IMR-90 (cell line): ENCODE data around the gene SPOCK3. TPM values are rescaled to one million over a fixed set of nuclear protein-coding genes. Genes with fewer than 3 reads are reported as not detected.

Source experiments
- ATAC-seq: fragments of 200-7000 bp; cut with Tn5 transposase; 2 replicates; pipeline ENCODE4 v1.9.1; 2020; ENCODE audit warnings: low read depth, mild to moderate bottlenecking, moderate library complexity
- BruUV-seq: library from RNA; stranded (reverse); fragments of 400-500 nt; replicated peaks from 2 replicates; lab custom pipeline; 2021; lab: Mats Ljungman, UMichigan
- CTCF ChIA-PET: fragments of 300-600 bp; formaldehyde crosslinking; extraction: SDS; loops from one replicate; lab custom pipeline; 2021; ENCODE audit warnings: antibody characterized with exemption; lab: Yijun Ruan, JAX
- POLR2A ChIA-PET: fragments of 300-600 bp; sonication (Branson Sonifier 250); formaldehyde crosslinking; loops from one replicate; lab custom pipeline; 2022; ENCODE audit warnings: antibody characterized with exemption; ENCODE audit not compliant: unreplicated experiment; lab: Charles Lee
- DNase-seq: peaks from one replicate; pipeline ENCODE4 v3.0.0; 2013
- H2AFZ ChIP-seq: replicated peaks from 2 replicates; pipeline ENCODE3; 2013; ENCODE audit warnings: low read length, mild to moderate bottlenecking; ENCODE audit not compliant: poor library complexity
- H2AK5ac ChIP-seq: 2 replicates; pipeline ENCODE4 v1.6.1; 2013; ENCODE audit warnings: low read depth, low read length, inconsistent platforms
- H2AK9ac ChIP-seq: replicated peaks from 2 replicates; pipeline ENCODE3; 2013; ENCODE audit warnings: mild to moderate bottlenecking, low read depth, low read length, moderate library complexity; ENCODE audit not compliant: poor library complexity
- H2BK120ac ChIP-seq: 2 replicates; pipeline ENCODE4 v1.6.1; 2013; ENCODE audit warnings: low read depth, low read length, inconsistent platforms
- H2BK15ac ChIP-seq: 3 replicates; pipeline ENCODE4 v1.6.1; 2013; ENCODE audit warnings: low read depth, low read length, inconsistent platforms
- H2BK20ac ChIP-seq: 2 replicates; pipeline ENCODE4 v1.6.1; 2013; ENCODE audit warnings: low read depth, mild to moderate bottlenecking, inconsistent platforms, low read length, moderate library complexity
- H2BK5ac ChIP-seq: 2 replicates; pipeline ENCODE4 v1.6.1; 2013; ENCODE audit warnings: mild to moderate bottlenecking, low read depth, low read length, inconsistent platforms; ENCODE audit not compliant: poor library complexity, severe bottlenecking
- H3K14ac ChIP-seq: replicated peaks from 2 replicates; pipeline ENCODE4 v1.6.1; 2013; ENCODE audit warnings: low read depth, low read length, inconsistent platforms
- H3K18ac ChIP-seq: 2 replicates; pipeline ENCODE4 v1.6.1; 2013; ENCODE audit warnings: low read depth, low read length, control low read depth
- H3K23ac ChIP-seq: 2 replicates; pipeline ENCODE4 v1.6.1; 2013; ENCODE audit warnings: low read depth, low read length, inconsistent platforms
- H3K27ac ChIP-seq: 2 replicates; pipeline ENCODE4 v1.5.1; 2013; ENCODE audit warnings: mild to moderate bottlenecking, control low read depth, low read length; ENCODE audit not compliant: insufficient read depth
- H3K27me3 ChIP-seq: 2 replicates; pipeline ENCODE4 v1.6.1; 2013; ENCODE audit warnings: low read length; ENCODE audit not compliant: control insufficient read depth, insufficient read depth
- H3K36me3 ChIP-seq: 2 replicates; pipeline ENCODE4 v1.6.1; 2013; ENCODE audit warnings: low read length, mixed read lengths; ENCODE audit not compliant: control insufficient read depth, insufficient read depth
- H3K4ac ChIP-seq: 2 replicates; pipeline ENCODE4 v1.6.1; 2013; ENCODE audit warnings: low read depth, low read length, inconsistent platforms
- H3K4me1 ChIP-seq: 2 replicates; pipeline ENCODE4 v1.6.1; 2013; ENCODE audit warnings: low read length, mixed read lengths; ENCODE audit not compliant: control insufficient read depth, insufficient read depth
- H3K4me2 ChIP-seq: 2 replicates; pipeline ENCODE4 v1.6.1; 2013; ENCODE audit warnings: low read depth, mild to moderate bottlenecking, control low read depth, low read length, moderate library complexity
- H3K4me3 ChIP-seq: 2 replicates; pipeline ENCODE4 v1.5.1; 2013; ENCODE audit warnings: low read depth, mild to moderate bottlenecking, control low read depth, low read length, moderate library complexity; ENCODE audit not compliant: insufficient read depth
- H3K56ac ChIP-seq: 2 replicates; pipeline ENCODE4 v1.6.1; 2013; ENCODE audit warnings: low read length, inconsistent platforms; ENCODE audit not compliant: insufficient read depth; ENCODE audit errors: extremely low read depth
- H3K79me1 ChIP-seq, 2 experiments: 2 replicates each; pipeline ENCODE4 v1.6.1; 2013; ENCODE audit warnings: low read length in 2 of 2, inconsistent platforms in 1 of 2, low read depth in 1 of 2
- H3K9ac ChIP-seq: 2 replicates; pipeline ENCODE4 v1.6.1; 2013; ENCODE audit warnings: low read depth, low read length, control low read depth
- H3K9me1 ChIP-seq: 2 replicates; pipeline ENCODE4 v1.6.1; 2013; ENCODE audit warnings: low read length, inconsistent platforms; ENCODE audit not compliant: insufficient read depth
- H3K9me3 ChIP-seq: 2 replicates; pipeline ENCODE4 v1.6.1; 2013; ENCODE audit warnings: low read length; ENCODE audit not compliant: control insufficient read depth, insufficient read depth
- H4K20me1 ChIP-seq: 2 replicates; pipeline ENCODE4 v1.6.1; 2013; ENCODE audit warnings: low read length, inconsistent platforms; ENCODE audit not compliant: insufficient read depth
- H4K5ac ChIP-seq: 2 replicates; pipeline ENCODE4 v1.6.1; 2013; ENCODE audit warnings: mild to moderate bottlenecking, low read depth, low read length, control low read depth
- H4K8ac ChIP-seq, 2 experiments: 2 replicates each; pipeline ENCODE4 v1.6.1; 2013; ENCODE audit warnings: low read depth in 2 of 2, low read length in 2 of 2, control low read depth in 1 of 2, inconsistent platforms in 1 of 2
- H4K91ac ChIP-seq: 2 replicates; pipeline ENCODE4 v1.6.1; 2013; ENCODE audit warnings: low read depth, low read length, inconsistent platforms; ENCODE audit not compliant: insufficient read depth
- BHLHE40 ChIP-seq: fragments of 150-350 bp; IDR thresholded peaks from 2 replicates; pipeline ENCODE4 v1.6.1; 2016; ENCODE audit warnings: mild to moderate bottlenecking, low read depth, low read length
- CEBPB ChIP-seq: IDR thresholded peaks from 2 replicates; pipeline ENCODE4 v1.6.1; 2012; ENCODE audit warnings: low read depth, low read length, improper control_type of control experiment
- CHD1 ChIP-seq: IDR thresholded peaks from 2 replicates; pipeline ENCODE4 v1.6.1; 2012; ENCODE audit warnings: low read depth, low read length, improper control_type of control experiment
- ELK1 ChIP-seq: fragments of 150-350 bp; IDR thresholded peaks from 2 replicates; pipeline ENCODE4 v1.6.1; 2016; ENCODE audit warnings: low read depth, mild to moderate bottlenecking, low read length, moderate library complexity, borderline replicate concordance
- FOS ChIP-seq: fragments of 150-350 bp; IDR thresholded peaks from 2 replicates; pipeline ENCODE4 v1.6.1; 2016; ENCODE audit warnings: low read depth, low read length
- MAFK ChIP-seq: IDR thresholded peaks from 2 replicates; pipeline ENCODE4 v1.6.1; 2012; ENCODE audit warnings: low read depth, low read length, improper control_type of control experiment
- MAZ ChIP-seq: IDR thresholded peaks from 2 replicates; pipeline ENCODE4 v1.6.1; 2012; ENCODE audit warnings: low read depth, mild to moderate bottlenecking, low read length, improper control_type of control experiment, moderate library complexity, borderline replicate concordance
- MXI1 ChIP-seq: IDR thresholded peaks from 2 replicates; pipeline ENCODE4 v1.6.1; 2012; ENCODE audit warnings: low read depth, mild to moderate bottlenecking, low read length, moderate library complexity, borderline replicate concordance
- NFE2L2 ChIP-seq: fragments of 150-350 bp; IDR thresholded peaks from 2 replicates; pipeline ENCODE4 v1.6.1; 2016; ENCODE audit warnings: low read depth, mild to moderate bottlenecking, low read length
- POLR2A ChIP-seq: IDR thresholded peaks from 2 replicates; pipeline ENCODE4 v1.6.1; 2012; ENCODE audit warnings: mild to moderate bottlenecking, low read depth, low read length
- RAD21 ChIP-seq: IDR thresholded peaks from 2 replicates; pipeline ENCODE4 v1.6.1; 2012; ENCODE audit warnings: low read length, improper control_type of control experiment
- RCOR1 ChIP-seq: IDR thresholded peaks from 2 replicates; pipeline ENCODE4 v1.6.1; 2012; ENCODE audit warnings: mild to moderate bottlenecking, low read length, improper control_type of control experiment; ENCODE audit not compliant: insufficient replicate concordance
- RFX5 ChIP-seq: IDR thresholded peaks from 2 replicates; pipeline ENCODE4 v1.8.0; 2012; ENCODE audit warnings: low read depth, mild to moderate bottlenecking, low read length, moderate library complexity
- SMC3 ChIP-seq: fragments of 150-350 bp; IDR thresholded peaks from 2 replicates; pipeline ENCODE4 v1.6.1; 2016; ENCODE audit warnings: low read depth, mild to moderate bottlenecking, antibody characterized with exemption, low read length, moderate library complexity
- dilution Hi-C: fragments of 300-500 bp; cut with HindIII; formaldehyde crosslinking; loops from one replicate; pipeline ENCODE4 v1.14.3; 2018; ENCODE audit warnings: low sequenced_read_pairs; ENCODE audit not compliant: unreplicated experiment
- in situ Hi-C: fragments of 300-500 bp; cut with MboI; formaldehyde crosslinking; loops from 3 replicates; pipeline ENCODE4 v1.14.3; 2019; ENCODE audit warnings: low sequenced_read_pairs, inconsistent platforms, mixed read lengths
- intact Hi-C: fragments of 100-400 bp; cut with micrococcal nuclease; formaldehyde crosslinking; loops from 2 replicates; pipeline ENCODE4 v1.10.0; 2022
- polyA plus RNA-seq, 3 experiments: library from polyadenylated mRNA; depleted of rRNA; stranded (reverse); fragments of >200 nt; gene quantifications; 2 replicates each; pipeline ENCODE4 v1.2.3, GENCODE V29; 2012; ENCODE audit warnings: low replicate concordance in 1 of 3
- total RNA-seq: library from RNA; depleted of rRNA; stranded (reverse); fragments of >200 nt; gene quantifications from 2 replicates; pipeline ENCODE4 v1.2.3, GENCODE V29; 2012
- TF ChIP-seq, protein P1 (sequence below): fragments of 150-350 bp; IDR thresholded peaks from 2 replicates; pipeline ENCODE4 v1.6.1; 2017; ENCODE audit warnings: mild to moderate bottlenecking, antibody characterized with exemption, low read length, low read depth
- TF ChIP-seq, protein P2 (sequence below): conservative IDR thresholded peaks from 2 replicates; pipeline ENCODE4 v1.5.1; 2012; ENCODE audit warnings: mild to moderate bottlenecking, low read depth, low read length, improper control_type of control experiment

SPOCK3 gene
- total and polyA plus RNA-seq, 2 of the 4 experiments (the other 2 are of a cell fraction): not detected

DNA sequence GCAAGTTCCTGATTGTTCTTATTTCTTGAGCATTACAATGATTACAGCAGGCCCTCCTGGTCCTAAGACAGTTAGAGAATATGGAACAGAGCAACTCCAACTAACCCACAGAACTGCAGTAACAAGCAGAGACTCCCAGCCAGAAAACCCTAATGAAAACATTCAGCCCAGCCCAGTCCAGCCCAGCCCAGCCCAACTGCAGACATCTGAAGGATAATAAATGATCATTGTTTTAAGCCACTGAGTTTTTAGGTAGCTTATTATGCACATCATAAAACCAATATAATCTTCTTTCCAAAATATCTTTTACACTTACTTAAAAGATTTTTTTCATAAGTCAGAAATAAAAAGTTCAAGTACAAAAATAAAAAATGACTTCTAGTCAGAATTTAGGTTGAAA is 51.3 kb downstream of the SPOCK3 start:
- ChIA-PET CTCF (no interaction called here), POLR2A (no interaction called here)
- Histone ChIP-seq H2BK15ac (no peak overlapping the region), H4K5ac (no peak overlapping the region), H2AK5ac (no peak overlapping the region), H3K23ac (no peak overlapping the region), H3K9me1 (no peaks in the 10 kb centered on the region), H4K20me1 (no peaks in the 10 kb centered on the region), H3K4me3 (no peak overlapping the region), H3K4ac (no peak overlapping the region), H2BK20ac (no peak overlapping the region), H3K9me3 (peaks cover 3% of the 10 kb centered on the region), H3K9ac (no peak overlapping the region), H3K14ac (no peak overlapping the region), H2AK9ac (no peak overlapping the region), H4K8ac (no peak overlapping the region), H3K56ac (no peak overlapping the region), H2AFZ (no peak overlapping the region), H3K18ac (no peak overlapping the region), H3K4me1 (no peaks in the 10 kb centered on the region), H3K79me1 (no peaks in the 10 kb centered on the region), H4K91ac (no peak overlapping the region), H3K4me2 (no peak overlapping the region), H3K36me3 (no peaks in the 10 kb centered on the region), H3K27ac (no peak overlapping the region), H2BK5ac (no peak overlapping the region), H3K27me3 (no peaks in the 10 kb centered on the region), H2BK120ac (no peak overlapping the region)
- no TSS peak for BruUV-seq
- in situ Hi-C loops: no loop called here
- no peak for ATAC-seq
- intact Hi-C loops: no loop called here
- no peak for DNase-seq
- dilution Hi-C loops: no loop called here
- no peak for TF ChIP-seq RCOR1
- TF ChIP-seq, protein P1, sequence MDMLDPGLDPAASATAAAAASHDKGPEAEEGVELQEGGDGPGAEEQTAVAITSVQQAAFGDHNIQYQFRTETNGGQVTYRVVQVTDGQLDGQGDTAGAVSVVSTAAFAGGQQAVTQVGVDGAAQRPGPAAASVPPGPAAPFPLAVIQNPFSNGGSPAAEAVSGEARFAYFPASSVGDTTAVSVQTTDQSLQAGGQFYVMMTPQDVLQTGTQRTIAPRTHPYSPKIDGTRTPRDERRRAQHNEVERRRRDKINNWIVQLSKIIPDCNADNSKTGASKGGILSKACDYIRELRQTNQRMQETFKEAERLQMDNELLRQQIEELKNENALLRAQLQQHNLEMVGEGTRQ: no peak
- TF ChIP-seq MAFK: no peak
- no peak for TF ChIP-seq FOS
- TF ChIP-seq CHD1: no peak
- no peak for TF ChIP-seq BHLHE40
- no peak for TF ChIP-seq MXI1
- TF ChIP-seq RAD21: no peak
- TF ChIP-seq, protein P2, sequence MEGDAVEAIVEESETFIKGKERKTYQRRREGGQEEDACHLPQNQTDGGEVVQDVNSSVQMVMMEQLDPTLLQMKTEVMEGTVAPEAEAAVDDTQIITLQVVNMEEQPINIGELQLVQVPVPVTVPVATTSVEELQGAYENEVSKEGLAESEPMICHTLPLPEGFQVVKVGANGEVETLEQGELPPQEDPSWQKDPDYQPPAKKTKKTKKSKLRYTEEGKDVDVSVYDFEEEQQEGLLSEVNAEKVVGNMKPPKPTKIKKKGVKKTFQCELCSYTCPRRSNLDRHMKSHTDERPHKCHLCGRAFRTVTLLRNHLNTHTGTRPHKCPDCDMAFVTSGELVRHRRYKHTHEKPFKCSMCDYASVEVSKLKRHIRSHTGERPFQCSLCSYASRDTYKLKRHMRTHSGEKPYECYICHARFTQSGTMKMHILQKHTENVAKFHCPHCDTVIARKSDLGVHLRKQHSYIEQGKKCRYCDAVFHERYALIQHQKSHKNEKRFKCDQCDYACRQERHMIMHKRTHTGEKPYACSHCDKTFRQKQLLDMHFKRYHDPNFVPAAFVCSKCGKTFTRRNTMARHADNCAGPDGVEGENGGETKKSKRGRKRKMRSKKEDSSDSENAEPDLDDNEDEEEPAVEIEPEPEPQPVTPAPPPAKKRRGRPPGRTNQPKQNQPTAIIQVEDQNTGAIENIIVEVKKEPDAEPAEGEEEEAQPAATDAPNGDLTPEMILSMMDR: no peak
- TF ChIP-seq CEBPB: no peak
- TF ChIP-seq RFX5: no peak
- TF ChIP-seq NFE2L2: no peak
- TF ChIP-seq ELK1: no peak
- no peak for TF ChIP-seq SMC3
- no peak for TF ChIP-seq MAZ
- TF ChIP-seq POLR2A: no peak
